Measurements from ENCODE around the gene ITPR2. TPM values are rescaled to one million over a fixed set of nuclear protein-coding genes. Genes with fewer than 3 reads are reported as not detected.

The ITPR2 gene
- total RNA-seq, 1 experiment from 2014 or later: 26.0 TPM

DNA sequence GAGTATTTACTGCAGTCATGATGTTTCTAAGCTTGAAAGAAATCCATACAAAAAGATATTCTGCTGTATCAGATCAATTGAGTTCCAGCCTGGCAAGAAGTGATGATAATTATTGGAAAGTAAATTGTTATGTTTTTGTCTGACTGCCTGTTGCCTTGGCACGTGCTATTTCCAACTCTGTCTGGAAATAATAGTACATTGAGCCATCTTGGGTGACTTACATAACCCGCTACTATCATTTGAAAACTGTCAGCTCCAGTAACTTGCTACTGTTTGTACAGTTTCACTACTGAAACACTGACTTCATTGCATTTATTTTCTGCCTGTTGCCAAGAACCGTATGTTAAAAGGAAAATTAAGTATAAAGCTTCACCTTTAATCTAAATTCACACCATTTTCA is 318.6 kb downstream of the ITPR2 start:
- no peak for DNase-seq
- Histone ChIP-seq H3F3A (ENCODE audit: insufficient read depth, low read depth) (no peaks in the 10 kb centered on the region; the same call in 1 of the 2 replicates), H3K4me2 (no peak overlapping the region), H4K20me1 (ENCODE audit: insufficient read depth) (no peaks in the 10 kb centered on the region), H3K4me1 (replicated peaks; ENCODE audit: insufficient read depth) (no peaks in the 10 kb centered on the region), H3K9me2 (ENCODE audit: insufficient read depth) (no peaks in the 10 kb centered on the region), H3K27ac (no peak overlapping the region), H3K36me3 (ENCODE audit: low read depth) (no peaks in the 10 kb centered on the region), H3K79me2 (ENCODE audit: low read depth) (no peaks in the 10 kb centered on the region), H3K9me3 (ENCODE audit: insufficient read depth, low read depth) (no peaks in the 10 kb centered on the region), H3K27me3 (ENCODE audit: insufficient read depth, low read depth) (no peaks in the 10 kb centered on the region), H2AFZ (no peak overlapping the region), H3K4me3 (no peak overlapping the region)
- BruUV-seq (replicated peaks): no TSS peak
- ChIA-PET POLR2A (ENCODE audit: unreplicated experiment) (no interaction called here), CTCF (interaction anchor here (0.6 kb wide), 1 partner anchor 1563 kb away, joined by 5 read pairs; no protein-coding TSS in a partner anchor)
- TF ChIP-seq, protein P1, sequence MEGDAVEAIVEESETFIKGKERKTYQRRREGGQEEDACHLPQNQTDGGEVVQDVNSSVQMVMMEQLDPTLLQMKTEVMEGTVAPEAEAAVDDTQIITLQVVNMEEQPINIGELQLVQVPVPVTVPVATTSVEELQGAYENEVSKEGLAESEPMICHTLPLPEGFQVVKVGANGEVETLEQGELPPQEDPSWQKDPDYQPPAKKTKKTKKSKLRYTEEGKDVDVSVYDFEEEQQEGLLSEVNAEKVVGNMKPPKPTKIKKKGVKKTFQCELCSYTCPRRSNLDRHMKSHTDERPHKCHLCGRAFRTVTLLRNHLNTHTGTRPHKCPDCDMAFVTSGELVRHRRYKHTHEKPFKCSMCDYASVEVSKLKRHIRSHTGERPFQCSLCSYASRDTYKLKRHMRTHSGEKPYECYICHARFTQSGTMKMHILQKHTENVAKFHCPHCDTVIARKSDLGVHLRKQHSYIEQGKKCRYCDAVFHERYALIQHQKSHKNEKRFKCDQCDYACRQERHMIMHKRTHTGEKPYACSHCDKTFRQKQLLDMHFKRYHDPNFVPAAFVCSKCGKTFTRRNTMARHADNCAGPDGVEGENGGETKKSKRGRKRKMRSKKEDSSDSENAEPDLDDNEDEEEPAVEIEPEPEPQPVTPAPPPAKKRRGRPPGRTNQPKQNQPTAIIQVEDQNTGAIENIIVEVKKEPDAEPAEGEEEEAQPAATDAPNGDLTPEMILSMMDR (conservative IDR thresholded peaks at IDR 0.05): no peak
- TF ChIP-seq EZH2 (IDR thresholded peaks at IDR 0.05; ENCODE audit: low read depth): no peak
- intact Hi-C loops (cut with micrococcal nuclease; ENCODE audit: unreplicated experiment): no loop called here

DNA sequence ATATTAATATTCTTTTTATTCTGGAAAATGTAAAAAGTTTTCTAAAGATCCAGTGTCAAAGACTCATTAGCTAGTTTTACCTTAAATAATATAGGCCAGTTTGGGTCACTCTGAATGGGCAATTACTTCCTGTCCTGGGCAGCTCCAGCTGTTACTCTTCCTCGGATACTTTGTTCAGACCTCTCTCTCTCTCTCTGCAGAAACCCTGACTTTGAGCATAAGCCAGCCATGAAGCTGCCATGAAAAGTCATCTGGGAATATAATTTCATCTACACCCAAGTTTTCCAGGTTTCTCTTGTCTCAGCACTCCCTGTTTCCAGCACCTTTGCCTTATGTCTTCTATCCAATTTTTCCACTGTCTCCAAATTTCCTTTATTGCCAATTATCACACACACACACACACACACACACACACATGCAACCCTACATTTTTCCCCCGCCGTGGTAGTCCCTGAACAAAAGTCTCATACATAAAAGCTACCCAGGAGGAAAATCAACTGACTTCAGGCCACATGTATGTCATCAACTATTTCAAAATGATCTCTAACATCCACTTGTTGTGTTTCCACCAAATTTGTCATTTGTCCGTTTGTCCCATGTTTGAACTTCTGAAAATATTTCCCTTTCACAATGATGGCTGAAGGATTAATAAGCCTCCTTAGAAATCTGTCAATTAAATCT is 319.5 kb downstream of the ITPR2 start:
- Histone ChIP-seq H3K9me2 (ENCODE audit: insufficient read depth) (no peaks in the 10 kb centered on the region), H3K4me1 (replicated peaks; ENCODE audit: insufficient read depth) (no peaks in the 10 kb centered on the region), H4K20me1 (ENCODE audit: insufficient read depth) (no peaks in the 10 kb centered on the region), H2AFZ (no peak overlapping the region), H3K27ac (no peak overlapping the region), H3K36me3 (ENCODE audit: low read depth) (no peaks in the 10 kb centered on the region), H3F3A (ENCODE audit: insufficient read depth, low read depth) (no peaks in the 10 kb centered on the region), H3K79me2 (ENCODE audit: low read depth) (no peaks in the 10 kb centered on the region), H3K27me3 (ENCODE audit: insufficient read depth, low read depth) (no peaks in the 10 kb centered on the region), H3K4me3 (no peak overlapping the region), H3K4me2 (no peak overlapping the region), H3K9me3 (ENCODE audit: insufficient read depth, low read depth) (no peaks in the 10 kb centered on the region)
- ChIA-PET POLR2A (ENCODE audit: unreplicated experiment) (no interaction called here), CTCF (interaction anchor here (0.6 kb wide), 1 partner anchor 364 kb away, joined by 3 read pairs; no protein-coding TSS in a partner anchor)
- no TSS peak for BruUV-seq (replicated peaks)
- intact Hi-C loops (cut with micrococcal nuclease; ENCODE audit: unreplicated experiment): no loop called here
- DNase-seq: no peak
- TF ChIP-seq, protein P1 (conservative IDR thresholded peaks at IDR 0.05): no peak
- no peak for TF ChIP-seq EZH2 (IDR thresholded peaks at IDR 0.05; ENCODE audit: low read depth)

- CTCF ChIA-PET: no interaction called here
- no peaks in the 10 kb centered on the region for H3K79me2 ChIP-seq (ENCODE audit: low read depth)
Observed at GRCh38 chr12:26512213-26512612, 320.8 kb downstream of the ITPR2 start.

More at GRCh38 chr12:26512213-26512612, 320.8 kb downstream of the ITPR2 start:
- Histone ChIP-seq H3K4me1 (replicated peaks; ENCODE audit: insufficient read depth) (no peaks in the 10 kb centered on the region), H3K27ac (no peak overlapping the region), H3K9me3 (ENCODE audit: insufficient read depth, low read depth) (no peaks in the 10 kb centered on the region), H3K27me3 (ENCODE audit: insufficient read depth, low read depth) (no peaks in the 10 kb centered on the region), H3K4me2 (no peak overlapping the region), H2AFZ (no peak overlapping the region), H3K36me3 (ENCODE audit: low read depth) (no peaks in the 10 kb centered on the region), H3K4me3 (no peak overlapping the region), H3F3A (ENCODE audit: insufficient read depth, low read depth) (no peaks in the 10 kb centered on the region), H4K20me1 (ENCODE audit: insufficient read depth) (no peaks in the 10 kb centered on the region), H3K9me2 (ENCODE audit: insufficient read depth) (no peaks in the 10 kb centered on the region)
- BruUV-seq (replicated peaks): no TSS peak
- DNase-seq: no peak
- POLR2A ChIA-PET (ENCODE audit: unreplicated experiment): no interaction called here
- intact Hi-C loops (cut with micrococcal nuclease; ENCODE audit: unreplicated experiment): no loop called here
- TF ChIP-seq, protein P1 (conservative IDR thresholded peaks at IDR 0.05): no peak
- no peak for TF ChIP-seq EZH2 (IDR thresholded peaks at IDR 0.05; ENCODE audit: low read depth)

All from PC-9 (cell line).